Naive thymus-derived CD4-positive, alpha-beta T cell (primary cell): ENCODE results near the gene PLA2G4A. TPM values are rescaled to one million over a fixed set of nuclear protein-coding genes. Genes with fewer than 3 reads are reported as not detected.

Experiments used
- ATAC-seq: fragments of 150-1000 bp; cut with Tn5 transposase; 2 replicates; pipeline ENCODE4 v1.10.0; 2021; ENCODE audit warnings: mild to moderate bottlenecking, moderate library complexity
- CTCF ChIA-PET: fragments of 350-600 bp; sonication (Branson Sonifier 250); formaldehyde crosslinking; loops from one replicate; lab custom pipeline; 2021; ENCODE audit warnings: antibody characterized with exemption; lab: Charles Lee
- POLR2A ChIA-PET: fragments of 350-600 bp; sonication (Branson Sonifier 250); formaldehyde crosslinking; loops from one replicate; lab custom pipeline; 2021; ENCODE audit warnings: antibody characterized with exemption, inconsistent platforms; lab: Charles Lee
- DNase-seq, 9 donors: peaks; one replicate each; pipeline versions ENCODE4 v3.0.0 to v3.0.0-alpha.2; 2020 to 2022; ENCODE audit warnings: mixed read lengths in 1 of 9
- H3K27ac ChIP-seq: one replicate; pipeline ENCODE4 v1.7.0; 2013; ENCODE audit warnings: mild to moderate bottlenecking, low read depth, low read length, moderate library complexity
- H3K27me3 ChIP-seq, 2 donors: one replicate each; pipeline ENCODE4 v1.7.0; 2013; ENCODE audit warnings: low read length in 2 of 2, mild to moderate bottlenecking in 2 of 2, moderate library complexity in 2 of 2; ENCODE audit not compliant: control insufficient read depth in 2 of 2, insufficient read depth in 2 of 2
- H3K36me3 ChIP-seq, 3 experiments: 1 replicate in 2 of 3; 2 replicates in 1 of 3; pipeline ENCODE4 v1.7.0; 2013; ENCODE audit warnings: low read length in 3 of 3, mild to moderate bottlenecking in 3 of 3, moderate library complexity in 1 of 3; ENCODE audit not compliant: insufficient read depth in 3 of 3, control insufficient read depth in 2 of 3
- H3K4me1 ChIP-seq, 2 donors: one replicate each; pipeline ENCODE4 v1.7.0; 2013; ENCODE audit warnings: low read length in 2 of 2, mild to moderate bottlenecking in 2 of 2, moderate library complexity in 1 of 2; ENCODE audit not compliant: control insufficient read depth in 2 of 2, insufficient read depth in 2 of 2
- H3K4me3 ChIP-seq: 2 replicates; pipeline ENCODE4 v1.7.0; 2013; ENCODE audit warnings: mild to moderate bottlenecking, low read length
- H3K9me3 ChIP-seq, 3 experiments: 1 replicate in 2 of 3; 2 replicates in 1 of 3; pipeline ENCODE4 v1.7.0; 2013; ENCODE audit warnings: low read length in 3 of 3; ENCODE audit not compliant: control insufficient read depth in 2 of 3
- H3K27ac Mint-ChIP-seq, 9 donors: one replicate each; pipeline ENCODE4 v1.8.0; 2020 to 2022; ENCODE audit warnings: mixed read lengths in 9 of 9, mild to moderate bottlenecking in 8 of 9, moderate library complexity in 5 of 9, inconsistent platforms in 2 of 9
- H3K27me3 Mint-ChIP-seq, 5 donors: one replicate each; pipeline ENCODE4 v1.8.0; 2021 to 2022; ENCODE audit warnings: mixed read lengths in 5 of 5, mild to moderate bottlenecking in 1 of 5
- H3K36me3 Mint-ChIP-seq, 5 donors: one replicate each; pipeline ENCODE4 v1.8.0; 2020 to 2022; ENCODE audit warnings: mixed read lengths in 5 of 5, mild to moderate bottlenecking in 3 of 5, inconsistent platforms in 1 of 5
- H3K4me1 Mint-ChIP-seq, 7 donors: one replicate each; pipeline ENCODE4 v1.8.0; 2020 to 2022; ENCODE audit warnings: mixed read lengths in 7 of 7, mild to moderate bottlenecking in 3 of 7, inconsistent platforms in 1 of 7
- H3K4me3 Mint-ChIP-seq, 10 donors: one replicate each; pipeline ENCODE4 v1.8.0; 2020 to 2022; ENCODE audit warnings: mild to moderate bottlenecking in 10 of 10, mixed read lengths in 10 of 10, moderate library complexity in 6 of 10, inconsistent platforms in 2 of 10
- H3K9me3 Mint-ChIP-seq, 11 donors: one replicate each; pipeline ENCODE4 v1.8.0; 2020 to 2022; ENCODE audit warnings: mixed read lengths in 11 of 11, mild to moderate bottlenecking in 4 of 11, inconsistent platforms in 1 of 11, moderate library complexity in 1 of 11
- intact Hi-C, 2 donors: fragments of 100-400 bp; cut with micrococcal nuclease; formaldehyde crosslinking; loops; one replicate each; pipeline ENCODE4 v1.15.1; 2023
- polyA plus RNA-seq, 2 donors: library from polyadenylated mRNA; unstranded; fragments of 300-500 nt; fragmentation: Illumina TruSeq; gene quantifications; one replicate each; pipeline ENCODE4 v1.2.3, GENCODE V29; 2021
- total RNA-seq, 6 experiments: library from RNA in 5 of 6; stranded (reverse) in 5 of 6; gene quantifications; 1 replicate in 5 of 6; 2 replicates in 1 of 6; pipeline ENCODE4 v1.2.3 and lab custom pipeline; 2021 to 2026

The PLA2G4A gene
- total and polyA plus RNA-seq, 7 experiments from 2014 or later, result 0.13 to 2.8 (median 0.24) TPM; not detected in 4

- H3K4me3 Mint-ChIP-seq, result no peak overlapping the region
- H3K27ac ChIP-seq, result no peak overlapping the region
- H3K27me3 ChIP-seq, result peaks cover 0 to 3% of the 10 kb centered on the region in 2 donors
- H3K9me3 Mint-ChIP-seq, result no peaks in the 10 kb centered on the region
- intact Hi-C loops, result no loop called here
- H3K9me3 ChIP-seq, result no peaks in the 10 kb centered on the region
- H3K4me1 ChIP-seq, result no peaks in the 10 kb centered on the region
- DNase-seq, result no peak
- no peak for ATAC-seq
- H3K4me3 ChIP-seq, result no peak overlapping the region
- peaks cover 0 to 17% (median 6%) of the 10 kb centered on the region in 5 donors for H3K27me3 Mint-ChIP-seq
- H3K36me3 ChIP-seq, result no peaks in the 10 kb centered on the region
- no peak overlapping the region for H3K27ac Mint-ChIP-seq
- ChIA-PET CTCF (no interaction called here), POLR2A (interaction anchor here (0.6 kb wide), 1 partner anchor 28 kb away, joined by 3 read pairs; no protein-coding TSS in a partner anchor)
- H3K36me3 Mint-ChIP-seq, result no peaks in the 10 kb centered on the region
- H3K4me1 Mint-ChIP-seq, result peaks cover 0 to 2% (median 0%) of the 10 kb centered on the region in 7 donors
Measured at GRCh38 chr1:186845576-186846210, 16.9 kb downstream of the PLA2G4A start.

- DNase-seq (no peak), ATAC-seq (no peak)
- ChIA-PET CTCF (no interaction called here), POLR2A (no interaction called here)
- H3K27me3 Mint-ChIP-seq, result peaks cover 0 to 17% (median 6%) of the 10 kb centered on the region in 5 donors
- Histone ChIP-seq H3K4me3 (no peak overlapping the region), H3K27me3 (peaks cover 0 to 3% of the 10 kb centered on the region in 2 donors), H3K4me1 (no peaks in the 10 kb centered on the region), H3K36me3 (no peaks in the 10 kb centered on the region), H3K9me3 (no peaks in the 10 kb centered on the region), H3K27ac (no peak overlapping the region)
- H3K9me3 Mint-ChIP-seq, result no peaks in the 10 kb centered on the region
- no peak overlapping the region for H3K27ac Mint-ChIP-seq
- H3K4me1 Mint-ChIP-seq, result peaks cover 0 to 2% (median 0%) of the 10 kb centered on the region in 7 donors
- H3K4me3 Mint-ChIP-seq, result no peak overlapping the region
- H3K36me3 Mint-ChIP-seq, result no peaks in the 10 kb centered on the region
- intact Hi-C loops, result no loop called here
Measured at GRCh38 chr1:186848509-186849130, 19.9 kb downstream of the PLA2G4A start.

DNA sequence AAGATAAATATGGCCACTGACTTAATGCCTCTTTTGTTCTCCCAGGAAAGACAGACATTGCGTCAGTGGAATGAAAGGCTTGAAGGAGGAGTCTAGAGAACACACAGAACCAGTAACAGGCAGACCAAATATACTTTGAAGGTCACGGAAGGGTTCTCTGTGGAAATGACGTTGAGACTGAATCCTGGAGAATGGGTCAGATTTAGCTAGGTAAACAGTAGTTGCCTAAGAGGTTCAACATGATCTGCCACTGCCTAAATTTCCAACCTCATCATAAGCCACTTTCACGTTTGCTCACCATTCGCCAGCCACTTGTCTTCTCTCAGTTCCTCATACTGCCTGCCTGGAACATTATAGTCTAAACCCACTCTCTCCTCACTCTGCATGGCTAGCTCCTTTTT is 20.5 kb downstream of the PLA2G4A start:
- no peaks in the 10 kb centered on the region for H3K9me3 ChIP-seq
- intact Hi-C loops, result no loop called here
- H3K36me3 ChIP-seq, result no peaks in the 10 kb centered on the region
- peaks cover 0 to 3% of the 10 kb centered on the region in 2 donors for H3K27me3 ChIP-seq
- ATAC-seq, result peak; percentile 65
- CTCF ChIA-PET, result no interaction called here
- H3K27ac ChIP-seq, result no peak overlapping the region
- H3K4me3 Mint-ChIP-seq, result no peak overlapping the region
- H3K27ac Mint-ChIP-seq, result no peak overlapping the region
- POLR2A ChIA-PET, result no interaction called here
- no peaks in the 10 kb centered on the region for H3K36me3 Mint-ChIP-seq
- peaks cover 0 to 2% (median 0%) of the 10 kb centered on the region in 7 donors for H3K4me1 Mint-ChIP-seq
- H3K4me1 ChIP-seq, result no peaks in the 10 kb centered on the region
- peaks cover 0 to 17% (median 6%) of the 10 kb centered on the region in 5 donors for H3K27me3 Mint-ChIP-seq
- no peaks in the 10 kb centered on the region for H3K9me3 Mint-ChIP-seq
- DNase-seq, result no peak
- H3K4me3 ChIP-seq, result no peak overlapping the region

DNA sequence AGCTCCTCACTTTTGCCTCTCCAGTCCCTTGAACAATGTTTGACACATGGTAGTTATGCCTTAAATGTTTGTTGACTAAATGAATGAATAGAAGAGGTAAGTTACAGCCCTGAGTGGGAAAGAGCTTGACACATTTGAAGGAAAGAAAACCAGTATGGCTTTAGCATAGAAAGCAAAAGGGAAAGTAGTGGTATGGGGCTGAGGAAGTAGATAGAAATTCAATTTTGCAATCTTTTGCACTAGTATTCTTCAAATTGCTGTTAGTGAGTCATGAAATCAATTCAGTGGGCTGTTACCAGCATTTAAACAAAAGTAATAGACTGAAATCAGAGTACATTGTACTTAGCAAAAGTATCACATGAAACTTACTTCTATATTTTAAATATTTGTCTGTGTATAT is 21.1 kb downstream of the PLA2G4A start:
- Mint-ChIP-seq H3K9me3 (no peaks in the 10 kb centered on the region), H3K27me3 (peaks cover 0 to 17% (median 6%) of the 10 kb centered on the region in 5 donors), H3K27ac (no peak overlapping the region), H3K4me3 (no peak overlapping the region), H3K4me1 (peaks cover 0 to 2% (median 0%) of the 10 kb centered on the region in 7 donors), H3K36me3 (no peaks in the 10 kb centered on the region)
- no peak overlapping the region for H3K4me3 ChIP-seq
- H3K9me3 ChIP-seq, result no peaks in the 10 kb centered on the region
- ATAC-seq (peak; percentile 34), DNase-seq (no peak)
- no peaks in the 10 kb centered on the region for H3K4me1 ChIP-seq
- H3K27me3 ChIP-seq, result peaks cover 0 to 3% of the 10 kb centered on the region in 2 donors
- H3K36me3 ChIP-seq, result no peaks in the 10 kb centered on the region
- intact Hi-C loops, result no loop called here
- CTCF ChIA-PET, result no interaction called here
- POLR2A ChIA-PET, result no interaction called here
- no peak overlapping the region for H3K27ac ChIP-seq

DNA sequence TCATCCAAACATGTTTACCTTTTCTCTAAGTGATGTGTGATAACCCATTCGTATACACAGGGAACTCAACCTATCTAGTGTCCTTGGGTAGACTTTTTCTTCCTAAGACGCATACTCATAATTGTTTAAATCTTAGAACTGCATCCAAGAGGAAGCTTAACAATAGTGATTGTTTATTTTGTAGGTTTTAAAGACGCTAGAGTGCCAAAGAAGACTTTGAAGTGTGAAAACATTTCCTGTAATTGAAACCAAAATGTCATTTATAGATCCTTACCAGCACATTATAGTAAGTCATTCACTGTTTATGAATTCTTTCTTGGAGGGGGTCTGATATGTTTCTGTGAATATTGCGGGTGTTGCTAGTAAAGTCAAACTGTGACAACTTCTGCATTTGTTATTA is 25.4 kb downstream of the PLA2G4A start:
- no peak for DNase-seq
- ChIA-PET POLR2A (no interaction called here), CTCF (no interaction called here)
- intact Hi-C loops, result no loop called here
- Mint-ChIP-seq H3K4me3 (no peak overlapping the region), H3K4me1 (no peaks in the 10 kb centered on the region), H3K27me3 (peaks cover 0 to 2% (median 0%) of the 10 kb centered on the region in 5 donors), H3K36me3 (no peaks in the 10 kb centered on the region), H3K9me3 (peaks cover 0 to 5% (median 0%) of the 10 kb centered on the region in 11 donors), H3K27ac (no peak overlapping the region)
- no peaks in the 10 kb centered on the region for H3K4me1 ChIP-seq
- H3K9me3 ChIP-seq, result no peaks in the 10 kb centered on the region
- H3K27me3 ChIP-seq, result no peaks in the 10 kb centered on the region
- H3K27ac ChIP-seq, result no peak overlapping the region
- ATAC-seq, result no peak
- H3K4me3 ChIP-seq, result no peak overlapping the region
- no peaks in the 10 kb centered on the region for H3K36me3 ChIP-seq

DNA sequence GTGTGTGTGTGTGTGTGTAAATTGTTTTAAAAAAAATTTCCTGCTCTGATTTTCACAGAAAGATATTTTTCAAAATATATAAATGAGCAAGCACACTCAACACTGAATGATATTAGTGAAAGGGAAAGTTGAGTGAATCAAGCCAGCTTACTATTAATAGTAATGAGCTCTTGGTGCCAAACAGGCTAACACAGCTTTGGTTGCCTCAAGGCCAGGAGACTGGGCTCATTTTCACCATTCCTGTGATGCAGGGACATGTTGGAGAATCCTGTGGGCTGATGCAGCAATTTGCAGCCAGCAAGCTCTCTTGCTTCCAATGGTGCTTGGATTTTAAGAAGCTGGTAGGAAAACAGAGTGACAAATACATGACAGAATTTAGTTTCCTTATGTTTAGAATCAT is 30.2 kb downstream of the PLA2G4A start:
- CTCF ChIA-PET, result no interaction called here
- no peaks in the 10 kb centered on the region for H3K4me1 Mint-ChIP-seq
- H3K27me3 Mint-ChIP-seq, result no peaks in the 10 kb centered on the region
- H3K9me3 Mint-ChIP-seq, result peaks cover 0 to 5% (median 0%) of the 10 kb centered on the region in 11 donors
- ATAC-seq (no peak), DNase-seq (no peak)
- Histone ChIP-seq H3K27me3 (no peaks in the 10 kb centered on the region), H3K27ac (no peak overlapping the region), H3K9me3 (no peaks in the 10 kb centered on the region), H3K36me3 (no peaks in the 10 kb centered on the region), H3K4me3 (no peak overlapping the region), H3K4me1 (no peaks in the 10 kb centered on the region)
- no peaks in the 10 kb centered on the region for H3K36me3 Mint-ChIP-seq
- POLR2A ChIA-PET, result no interaction called here
- no peak overlapping the region for H3K4me3 Mint-ChIP-seq
- H3K27ac Mint-ChIP-seq, result no peak overlapping the region
- intact Hi-C loops, result no loop called here

- CTCF ChIA-PET, result no interaction called here
Measured at GRCh38 chr1:186859995-186860394, 31.2 kb downstream of the PLA2G4A start.

More at GRCh38 chr1:186859995-186860394, 31.2 kb downstream of the PLA2G4A start:
- Mint-ChIP-seq H3K27me3 (no peaks in the 10 kb centered on the region), H3K4me3 (no peak overlapping the region), H3K9me3 (peaks cover 0 to 5% (median 0%) of the 10 kb centered on the region in 11 donors), H3K27ac (no peak overlapping the region), H3K36me3 (no peaks in the 10 kb centered on the region), H3K4me1 (no peaks in the 10 kb centered on the region)
- ATAC-seq, result no peak
- Histone ChIP-seq H3K36me3 (no peaks in the 10 kb centered on the region), H3K27ac (no peak overlapping the region), H3K4me3 (no peak overlapping the region), H3K4me1 (no peaks in the 10 kb centered on the region), H3K27me3 (no peaks in the 10 kb centered on the region), H3K9me3 (no peaks in the 10 kb centered on the region)
- DNase-seq, result no peak
- POLR2A ChIA-PET, result no interaction called here
- intact Hi-C loops, result no loop called here
